Colonic mucosa (tissue), 4 donors: ENCODE results near the gene SLC24A3. TPM values are rescaled to one million over a fixed set of nuclear protein-coding genes. Genes with fewer than 3 reads are reported as not detected.
A peak's percentile ranks its signal among the peaks of the same experiment; 100 is the strongest.

ENCODE experiments used
- DNase-seq: peaks from one replicate; pipeline ENCODE4 v3.0.0-alpha.2; 2020
- H3K27ac ChIP-seq: fragments of 200-600 bp; one replicate; pipeline ENCODE4 v1.8.0; 2021
- H3K27me3 ChIP-seq: fragments of 200-600 bp; one replicate; pipeline ENCODE4 v1.8.0; 2021
- H3K36me3 ChIP-seq: fragments of 200-600 bp; one replicate; pipeline ENCODE4 v1.8.0; 2021
- H3K4me1 ChIP-seq: fragments of 200-600 bp; one replicate; pipeline ENCODE4 v1.8.0; 2021; ENCODE audit warnings: mild to moderate bottlenecking
- H3K4me3 ChIP-seq: fragments of 200-600 bp; one replicate; pipeline ENCODE4 v1.8.0; 2021
- H3K9ac ChIP-seq, 2 donors: one replicate each; pipeline ENCODE4 v1.7.0; 2013; ENCODE audit warnings: control low read depth in 2 of 2, low read depth in 2 of 2, low read length in 2 of 2
- H3K9me3 ChIP-seq: fragments of 200-600 bp; one replicate; pipeline ENCODE4 v1.8.0; 2021
- intact Hi-C: fragments of 100-400 bp; cut with DNase I; formaldehyde crosslinking; loops from one replicate; pipeline ENCODE4 v1.14.1; 2022
- total RNA-seq, 2 donors: library from RNA; stranded (reverse); fragmentation: NEBNext Ultra II Directional in 1 of 2; extraction: Animal tissue kit (Norgen Biotek cat#: 25700) in 1 of 2; gene quantifications; one replicate each; pipeline ENCODE4 v1.2.1, GENCODE V29; 2021
- TF ChIP-seq, protein P1 (sequence below): fragments of 200-600 bp; IDR thresholded peaks from one replicate; pipeline ENCODE4 v1.8.0; 2022; ENCODE audit warnings: antibody characterized with exemption, mild to moderate bottlenecking
- donor health status: healthy.
- donor health status: DM: no; HTN: no; CAD: no.
- donor health status: DM: no; HTN: no; CAD: no.

SLC24A3 gene
- total RNA-seq, 2 donors from 2014 or later: 3.6 to 6.6 TPM

DNA sequence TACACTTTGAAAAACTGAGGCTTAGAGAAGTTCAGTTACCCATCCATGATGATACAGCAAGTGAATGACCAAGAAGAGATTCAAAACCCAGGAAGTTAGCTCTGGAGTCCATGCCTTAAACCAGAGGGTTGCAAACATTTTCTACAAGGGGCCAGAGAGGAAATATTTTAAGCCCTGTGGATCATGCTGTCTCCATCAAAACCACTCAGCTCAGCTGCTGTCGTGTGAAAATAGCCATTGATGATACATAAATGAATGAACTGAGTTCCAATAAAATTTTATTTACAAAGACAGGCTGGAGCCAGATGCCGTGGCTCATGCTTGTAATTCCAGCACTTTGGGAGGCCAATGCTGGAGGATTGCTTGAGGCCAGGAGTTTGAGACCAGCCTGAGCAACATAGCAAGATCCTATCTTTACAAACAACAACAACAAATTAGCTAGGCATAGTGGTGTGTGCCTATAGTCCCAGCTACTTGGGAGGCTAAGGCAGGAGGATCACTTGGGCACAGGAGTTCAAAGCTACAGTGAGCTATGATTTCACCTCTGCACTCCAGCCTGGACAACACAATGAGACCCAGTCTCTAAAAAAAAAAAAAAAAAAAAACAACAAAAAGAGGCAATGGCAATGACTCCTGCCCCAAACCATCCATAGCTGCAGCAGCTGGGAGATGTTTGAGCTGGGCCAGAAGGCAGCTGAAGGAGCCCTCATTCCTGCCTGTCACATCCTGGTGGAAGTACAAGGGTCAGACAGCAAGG is 501.6 kb downstream of the SLC24A3 start:
- peaks cover 9% of the 10 kb centered on the region for H3K4me1 ChIP-seq
- H3K27ac ChIP-seq: peak overlapping the region; percentile 33
- H3K36me3 ChIP-seq: no peaks in the 10 kb centered on the region
- no peak overlapping the region for H3K4me3 ChIP-seq
- DNase-seq: peak; percentile 66
- TF ChIP-seq, protein P1, sequence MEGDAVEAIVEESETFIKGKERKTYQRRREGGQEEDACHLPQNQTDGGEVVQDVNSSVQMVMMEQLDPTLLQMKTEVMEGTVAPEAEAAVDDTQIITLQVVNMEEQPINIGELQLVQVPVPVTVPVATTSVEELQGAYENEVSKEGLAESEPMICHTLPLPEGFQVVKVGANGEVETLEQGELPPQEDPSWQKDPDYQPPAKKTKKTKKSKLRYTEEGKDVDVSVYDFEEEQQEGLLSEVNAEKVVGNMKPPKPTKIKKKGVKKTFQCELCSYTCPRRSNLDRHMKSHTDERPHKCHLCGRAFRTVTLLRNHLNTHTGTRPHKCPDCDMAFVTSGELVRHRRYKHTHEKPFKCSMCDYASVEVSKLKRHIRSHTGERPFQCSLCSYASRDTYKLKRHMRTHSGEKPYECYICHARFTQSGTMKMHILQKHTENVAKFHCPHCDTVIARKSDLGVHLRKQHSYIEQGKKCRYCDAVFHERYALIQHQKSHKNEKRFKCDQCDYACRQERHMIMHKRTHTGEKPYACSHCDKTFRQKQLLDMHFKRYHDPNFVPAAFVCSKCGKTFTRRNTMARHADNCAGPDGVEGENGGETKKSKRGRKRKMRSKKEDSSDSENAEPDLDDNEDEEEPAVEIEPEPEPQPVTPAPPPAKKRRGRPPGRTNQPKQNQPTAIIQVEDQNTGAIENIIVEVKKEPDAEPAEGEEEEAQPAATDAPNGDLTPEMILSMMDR: no peak
- H3K9ac ChIP-seq: no peak overlapping the region
- H3K9me3 ChIP-seq: no peaks in the 10 kb centered on the region
- no peaks in the 10 kb centered on the region for H3K27me3 ChIP-seq
- intact Hi-C loops: no loop called here

DNA sequence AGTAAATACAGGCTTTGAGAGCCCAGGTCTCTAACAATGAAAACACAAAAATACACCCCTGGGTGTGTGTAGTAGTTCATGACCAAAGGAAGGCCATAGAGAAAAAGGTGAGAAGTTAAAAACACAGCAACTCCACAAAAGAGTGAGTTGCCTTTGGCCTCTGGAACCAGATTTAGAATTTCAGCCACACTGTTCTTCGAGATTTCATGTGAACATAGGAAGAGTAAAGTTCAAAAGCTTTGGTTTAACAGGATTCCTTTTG is 502.1 kb downstream of the SLC24A3 start:
- Histone ChIP-seq H3K27me3 (no peaks in the 10 kb centered on the region), H3K9me3 (no peaks in the 10 kb centered on the region), H3K4me1 (peaks cover 8% of the 10 kb centered on the region), H3K9ac (no peak overlapping the region), H3K27ac (peak overlapping the region; percentile 33), H3K36me3 (no peaks in the 10 kb centered on the region), H3K4me3 (no peak overlapping the region)
- intact Hi-C loops: no loop called here
- TF ChIP-seq, protein P1: no peak
- no peak for DNase-seq

DNA sequence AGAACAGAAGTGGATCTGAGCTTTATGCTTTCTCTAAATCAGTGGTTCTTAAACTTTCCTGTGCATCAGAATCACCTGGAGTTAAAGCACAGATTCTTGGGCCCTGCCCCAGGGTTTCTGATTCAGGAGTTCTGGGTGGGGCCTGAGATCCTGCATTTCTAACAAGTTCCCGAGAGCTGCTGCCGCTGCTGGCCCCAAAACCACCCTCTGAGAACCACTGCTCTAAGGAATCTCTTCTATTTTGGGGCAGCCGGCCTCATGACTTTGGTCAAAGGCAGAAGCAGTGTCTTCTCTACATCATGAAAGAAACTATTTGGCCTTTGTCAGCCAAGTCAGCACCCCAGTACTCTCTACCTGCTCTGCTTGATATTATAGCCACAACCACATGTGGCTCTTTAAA is 503.5 kb downstream of the SLC24A3 start:
- TF ChIP-seq, protein P1: no peak
- H3K27ac ChIP-seq: no peak overlapping the region
- intact Hi-C loops: no loop called here

DNA sequence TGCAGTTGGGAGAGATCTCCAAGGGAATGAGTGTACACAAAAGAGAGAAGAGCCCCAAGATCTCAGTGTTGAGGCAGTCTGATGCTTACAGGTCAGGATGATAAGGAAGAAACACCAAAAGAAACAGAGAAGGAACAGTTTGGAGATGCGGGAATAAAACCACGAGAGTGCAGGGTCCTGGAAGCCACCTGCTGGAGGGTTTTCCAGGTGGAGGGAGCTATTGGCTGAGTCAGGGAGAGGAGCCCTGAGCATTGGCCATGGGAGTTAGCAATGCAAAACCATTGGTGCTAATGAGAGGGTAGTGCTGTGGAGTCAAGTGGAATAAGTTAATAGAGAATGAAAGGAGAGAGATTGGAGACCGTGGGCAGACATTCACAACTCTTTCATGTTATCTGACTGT is 506.4 kb downstream of the SLC24A3 start:
- no peak overlapping the region for H3K9ac ChIP-seq
- TF ChIP-seq, protein P1: no peak
- intact Hi-C loops: no loop called here
- H3K27me3 ChIP-seq: no peaks in the 10 kb centered on the region
- no peak overlapping the region for H3K27ac ChIP-seq
- H3K4me3 ChIP-seq: no peak overlapping the region
- H3K9me3 ChIP-seq: no peaks in the 10 kb centered on the region
- H3K4me1 ChIP-seq: no peaks in the 10 kb centered on the region
- no peak for DNase-seq
- H3K36me3 ChIP-seq: no peaks in the 10 kb centered on the region

More for the DNA sequence above, 503.5 kb downstream of the SLC24A3 start:
- no peak overlapping the region for H3K4me3 ChIP-seq
- H3K36me3 ChIP-seq: no peaks in the 10 kb centered on the region
- no peaks in the 10 kb centered on the region for H3K9me3 ChIP-seq
- no peak for DNase-seq
- H3K4me1 ChIP-seq: no peaks in the 10 kb centered on the region
- no peak overlapping the region for H3K9ac ChIP-seq
- no peaks in the 10 kb centered on the region for H3K27me3 ChIP-seq

DNA sequence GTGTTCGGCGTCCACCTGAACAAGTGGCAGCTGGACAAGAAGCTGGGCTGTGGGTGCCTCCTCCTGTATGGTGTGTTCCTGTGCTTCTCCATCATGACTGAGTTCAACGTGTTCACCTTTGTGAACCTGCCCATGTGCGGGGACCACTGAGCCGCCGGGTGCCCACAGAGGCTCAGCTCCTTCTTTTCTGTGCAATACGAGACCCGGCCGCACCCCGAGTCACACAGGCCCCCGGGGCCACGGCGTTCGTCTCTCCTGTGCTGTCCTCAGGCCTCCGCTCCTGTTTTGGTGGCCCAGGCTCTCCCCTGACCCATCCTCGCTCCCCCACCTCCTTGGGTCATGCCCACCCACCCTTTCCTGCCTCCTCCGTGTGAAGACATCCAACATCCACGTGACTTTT is 508.5 kb downstream of the SLC24A3 start:
- H3K27me3 ChIP-seq: no peaks in the 10 kb centered on the region
- H3K27ac ChIP-seq: no peak overlapping the region
- H3K9ac ChIP-seq: no peak overlapping the region
- no peaks in the 10 kb centered on the region for H3K36me3 ChIP-seq
- H3K4me1 ChIP-seq: no peaks in the 10 kb centered on the region
- H3K9me3 ChIP-seq: no peaks in the 10 kb centered on the region
- DNase-seq: no peak
- intact Hi-C loops: no loop called here
- H3K4me3 ChIP-seq: no peak overlapping the region
- TF ChIP-seq, protein P1: no peak
